GM03348 (cell line): ENCODE data around the gene DPH1.
A peak's percentile ranks its signal among the peaks of the same experiment; 100 is the strongest.
"Not testable (repeated sequence)": the region's sequence is repeated elsewhere in the genome, so short reads cannot be mapped to it uniquely, and the experiment has no call there.

Source experiments
- DNase-seq: peaks from one replicate; pipeline ENCODE4 v3.0.0; 2012; ENCODE audit warnings: low spot score

DPH1 gene

GRCh38 chr17:2029911-2030778 lies at the start of gene DPH1:
TSS of gene DPH1 (plus strand) at chr17:2030153. CDS start at chr17:2030170, 17 bp downstream.
- DNase-seq = peak; percentile 95

- DNase-seq = no peak
Measured at GRCh38 chr17:1980665-1981250, 49.2 kb upstream of the DPH1 start.

GRCh38 chr17:1982793-1983366 lies 47.1 kb upstream of the DPH1 start:
- DNase-seq = not testable (repeated sequence)

- DNase-seq = no peak
Measured at GRCh38 chr17:1985093-1985492, 44.9 kb upstream of the DPH1 start.

GRCh38 chr17:1985686-1986085 lies 44.3 kb upstream of the DPH1 start:
- DNase-seq = no peak

GRCh38 chr17:1986783-1987451 lies 43.0 kb upstream of the DPH1 start:
- no peak for DNase-seq

- peak; percentile 90 for DNase-seq
Measured at GRCh38 chr17:1989135-1989534, 40.8 kb upstream of the DPH1 start.

GRCh38 chr17:1992541-1992940 lies 37.4 kb upstream of the DPH1 start:
- no peak for DNase-seq

- DNase-seq = no peak
Measured at GRCh38 chr17:1994707-1995106, 35.2 kb upstream of the DPH1 start.

GRCh38 chr17:1995321-1995892 lies 34.5 kb upstream of the DPH1 start:
- DNase-seq = no peak

GRCh38 chr17:1995907-1996799 lies 33.8 kb upstream of the DPH1 start:
- no peak for DNase-seq

- no peak for DNase-seq
Measured at GRCh38 chr17:1996800-1997288, 33.1 kb upstream of the DPH1 start.

- DNase-seq = no peak
Measured at GRCh38 chr17:1997289-1997926, 32.5 kb upstream of the DPH1 start.

GRCh38 chr17:1997927-1998742 lies 31.8 kb upstream of the DPH1 start:
- peak; percentile 57 for DNase-seq

GRCh38 chr17:1999557-2000251 lies 30.2 kb upstream of the DPH1 start:
- peak; percentile 41 for DNase-seq

- DNase-seq = no peak
Measured at GRCh38 chr17:2002767-2003329, 27.1 kb upstream of the DPH1 start.

GRCh38 chr17:2003525-2003924 lies 26.4 kb upstream of the DPH1 start:
- DNase-seq = no peak

- DNase-seq = no peak
Measured at GRCh38 chr17:2004435-2004952, 25.5 kb upstream of the DPH1 start.
